COR-L47 (cell line): ENCODE data around the gene RBMS2.
"Not testable (repeated sequence)": the region's sequence is repeated elsewhere in the genome, so short reads cannot be mapped to it uniquely, and the experiment has no call there.

ENCODE experiments used
- DNase-seq: peaks from one replicate; lab custom pipeline; 2025; lab: John Stamatoyannopoulos, UW

RBMS2 gene

GRCh38 chr12:56521590-56522371, at the start of gene RBMS2:
Gene RBMS2, plus strand, starts transcription at chr12:56521820. Its CDS starts 204 bp downstream, at chr12:56522024.
- DNase-seq: peak; percentile 13

GRCh38 chr12:56474389-56474788, 47.2 kb upstream of the RBMS2 start:
- no peak for DNase-seq

- DNase-seq: no peak
These were observed 45.5 kb upstream of the RBMS2 start for GRCh38 chr12:56476143-56476542.

GRCh38 chr12:56476972-56477432, 44.6 kb upstream of the RBMS2 start:
- DNase-seq: no peak

GRCh38 chr12:56477521-56478225, 43.9 kb upstream of the RBMS2 start:
- DNase-seq: no peak

- no peak for DNase-seq
These were observed 42.0 kb upstream of the RBMS2 start for GRCh38 chr12:56479625-56480024.

GRCh38 chr12:56484566-56484965, 37.1 kb upstream of the RBMS2 start:
- no peak for DNase-seq

- no peak for DNase-seq
These were observed 34.9 kb upstream of the RBMS2 start for GRCh38 chr12:56486694-56487093.

GRCh38 chr12:56487448-56488040, 34.1 kb upstream of the RBMS2 start:
- peak; percentile 45 for DNase-seq

- peak; percentile 71 for DNase-seq
These were observed 33.3 kb upstream of the RBMS2 start, which contains the start of gene GLS2 for GRCh38 chr12:56488041-56488955. Gene GLS2, minus strand, starts transcription at chr12:56488161. Its CDS starts 43 bp downstream, at chr12:56488118.

GRCh38 chr12:56490360-56490759, 31.3 kb upstream of the RBMS2 start:
- no peak for DNase-seq

- not testable (repeated sequence) for DNase-seq
These were observed 28.1 kb upstream of the RBMS2 start for GRCh38 chr12:56493409-56494105.

- not testable (repeated sequence) for DNase-seq
These were observed 27.6 kb upstream of the RBMS2 start for GRCh38 chr12:56494106-56494415.

GRCh38 chr12:56494481-56494880, 27.1 kb upstream of the RBMS2 start:
- not testable (repeated sequence) for DNase-seq

GRCh38 chr12:56496704-56497103, 24.9 kb upstream of the RBMS2 start:
- DNase-seq: peak; percentile 1

- DNase-seq: peak; percentile 70
These were observed 23.3 kb upstream of the RBMS2 start for GRCh38 chr12:56498126-56498902.

- not testable (repeated sequence) for DNase-seq
These were observed 22.2 kb upstream of the RBMS2 start for GRCh38 chr12:56499452-56499851.

- DNase-seq: not testable (repeated sequence)
These were observed 21.7 kb upstream of the RBMS2 start for GRCh38 chr12:56499879-56500278.

- DNase-seq: no peak
These were observed 10.8 kb upstream of the RBMS2 start for GRCh38 chr12:56510786-56511185.

GRCh38 chr12:56514014-56514318, 7.7 kb upstream of the RBMS2 start:
- not testable (repeated sequence) for DNase-seq
